HCT116 (cell line): ENCODE data around the gene MRPL20. TPM values are rescaled to one million over a fixed set of nuclear protein-coding genes. Genes with fewer than 3 reads are reported as not detected.

Experiments used
- ATAC-seq: fragments of 200-7000 bp; cut with Tn5 transposase; 2 replicates; pipeline ENCODE4 v1.9.1; 2020; ENCODE audit warnings: mild to moderate bottlenecking, moderate library complexity
- BruUV-seq: library from RNA; stranded (reverse); fragments of 400-500 nt; replicated peaks from 2 replicates; lab custom pipeline; 2021; lab: Mats Ljungman, UMichigan
- CTCF ChIA-PET: fragments of 300-600 bp; sonication (Branson Sonifier 250); formaldehyde crosslinking; loops from one replicate; lab custom pipeline; 2021; ENCODE audit warnings: antibody characterized with exemption; lab: Charles Lee
- POLR2A ChIA-PET: fragments of 300-600, 350-600 bp; sonication (Branson Sonifier 250); formaldehyde crosslinking; loops from one replicate; lab custom pipeline; 2021; ENCODE audit warnings: antibody characterized with exemption; lab: Charles Lee
- RAD21 ChIA-PET, 2 experiments: fragments of 300-600 bp; sonication (Branson Sonifier 250); formaldehyde crosslinking; loops; one replicate each; lab custom pipeline; 2023; ENCODE audit warnings: low total read pairs in 2 of 2; ENCODE audit not compliant: uncharacterized antibody in 2 of 2, unreplicated experiment in 2 of 2, low non-redundant PET in 1 of 2; lab: Charles Lee
- DNase-seq: peaks from one replicate; pipeline ENCODE4 v3.0.0-alpha.2; 2010; ENCODE audit warnings: low read depth, low spot score
- H2AFZ ChIP-seq: fragments of 200-600 bp; shearing (Covaris generic), sonication (generic); 2 replicates; pipeline ENCODE4 v1.6.1; 2017; ENCODE audit warnings: low read depth, mixed run types, mixed read lengths, antibody characterized with exemption, low read length; ENCODE audit not compliant: poor library complexity, severe bottlenecking
- H3K27ac ChIP-seq: 2 replicates; pipeline ENCODE4 v1.5.1; 2012; ENCODE audit warnings: low read depth, low read length
- H3K27me3 ChIP-seq: fragments of 200-600 bp; sonication (generic); 2 replicates; pipeline ENCODE4 v1.6.1; 2016; ENCODE audit warnings: mixed run types, low read length, mixed read lengths; ENCODE audit not compliant: insufficient read depth
- H3K36me3 ChIP-seq, 2 experiments: fragments of 200-500 bp in 1 of 2; fragments of 200-600 bp in 1 of 2; sonication (Bioruptor generic) in 1 of 2; sonication (generic) in 1 of 2; 2 replicates each; pipeline versions ENCODE4 v1.5.1 to v1.6.1; 2014 to 2016; ENCODE audit warnings: low read length in 2 of 2, inconsistent platforms in 1 of 2, mixed read lengths in 1 of 2, mixed run types in 1 of 2; ENCODE audit not compliant: insufficient read depth in 2 of 2, control insufficient read depth in 1 of 2
- H3K4me1 ChIP-seq, 2 experiments: fragments of 200-600 bp in 1 of 2; sonication (generic) in 1 of 2; 2 replicates each; pipeline versions ENCODE4 v1.5.1 to v1.6.1; 2012 to 2017; ENCODE audit warnings: low read length in 2 of 2, inconsistent platforms in 1 of 2, mild to moderate bottlenecking in 1 of 2, mixed read lengths in 1 of 2, mixed run types in 1 of 2, moderate library complexity in 1 of 2; ENCODE audit not compliant: insufficient read depth in 2 of 2, control insufficient read depth in 1 of 2
- H3K4me2 ChIP-seq: fragments of 200-600 bp; sonication (generic); 2 replicates; pipeline ENCODE4 v1.6.1; 2017; ENCODE audit warnings: mixed run types, low read length, mixed read lengths
- H3K4me3 ChIP-seq, 2 experiments: fragments of 200-600 bp in 1 of 2; sonication (generic) in 1 of 2; replicated peaks in 1 of 2; 2 replicates each; pipeline ENCODE4 v1.5.1; 2011 to 2016; ENCODE audit warnings: low read length in 2 of 2, control low read depth in 1 of 2, low read depth in 1 of 2, mild to moderate bottlenecking in 1 of 2, mixed read lengths in 1 of 2, mixed run types in 1 of 2
- H3K79me2 ChIP-seq: fragments of 200-600 bp; sonication (generic); 2 replicates; pipeline ENCODE4 v1.6.1; 2017; ENCODE audit warnings: mild to moderate bottlenecking, mixed run types, low read length, moderate library complexity, mixed read lengths; ENCODE audit not compliant: insufficient read depth
- H3K9ac ChIP-seq: fragments of 200-600 bp; sonication (generic); 2 replicates; pipeline ENCODE4 v1.6.1; 2016; ENCODE audit warnings: low read length, mixed read lengths
- H3K9me2 ChIP-seq: fragments of 200-600 bp; sonication (generic), shearing (Covaris generic); 2 replicates; pipeline ENCODE4 v1.6.1; 2017; ENCODE audit warnings: mixed run types, mild to moderate bottlenecking, moderate library complexity; ENCODE audit not compliant: insufficient read depth
- H3K9me3 ChIP-seq, 2 experiments: fragments of 200-500 bp in 1 of 2; fragments of 200-600 bp in 1 of 2; sonication (Bioruptor generic) in 1 of 2; sonication (generic) in 1 of 2; 2 replicates each; pipeline ENCODE4 v1.6.1; 2014 to 2017; ENCODE audit warnings: low read length in 2 of 2, mixed read lengths in 2 of 2, inconsistent platforms in 1 of 2, low read depth in 1 of 2, mild to moderate bottlenecking in 1 of 2, mixed run types in 1 of 2, moderate library complexity in 1 of 2; ENCODE audit not compliant: control insufficient read depth in 1 of 2, insufficient read depth in 1 of 2
- H4K20me1 ChIP-seq: fragments of 200-600 bp; sonication (generic), shearing (Covaris generic); 2 replicates; pipeline ENCODE4 v1.6.1; 2017; ENCODE audit warnings: mixed run types, mild to moderate bottlenecking, moderate library complexity; ENCODE audit not compliant: insufficient read depth
- CEBPB ChIP-seq: IDR thresholded peaks from 2 replicates; pipeline ENCODE4 v1.6.1; 2012; ENCODE audit warnings: low read depth
- ELF1 ChIP-seq: IDR thresholded peaks from 2 replicates; pipeline ENCODE4 v1.6.1; 2012; ENCODE audit warnings: low read depth, borderline replicate concordance
- EZH2phosphoT487 ChIP-seq: fragments of 200-600 bp; IDR thresholded peaks from 2 replicates; pipeline ENCODE4 v1.6.1; 2018; ENCODE audit warnings: antibody characterized with exemption, borderline replicate concordance
- MAX ChIP-seq: IDR thresholded peaks from 2 replicates; pipeline ENCODE4 v1.6.1; 2012
- RAD21 ChIP-seq: IDR thresholded peaks from 2 replicates; pipeline ENCODE4 v1.6.1; 2012; ENCODE audit warnings: low read depth, mild to moderate bottlenecking
- REST ChIP-seq: IDR thresholded peaks from 2 replicates; pipeline ENCODE4 v1.6.1; 2012; ENCODE audit warnings: low read depth
- SIN3A ChIP-seq: IDR thresholded peaks from 2 replicates; pipeline ENCODE4 v1.6.1; 2012; ENCODE audit warnings: low read depth
- YY1 ChIP-seq: IDR thresholded peaks from 2 replicates; pipeline ENCODE4 v1.6.1; 2011; ENCODE audit warnings: low read length, low read depth, moderate library complexity, mild to moderate bottlenecking; ENCODE audit not compliant: insufficient replicate concordance; ENCODE audit errors: extremely low read depth
- ZBTB33 ChIP-seq: IDR thresholded peaks from 2 replicates; pipeline ENCODE4 v1.6.1; 2011; ENCODE audit warnings: mild to moderate bottlenecking, low read length, moderate library complexity; ENCODE audit not compliant: insufficient replicate concordance; ENCODE audit errors: extremely low read depth
- ZNF274 ChIP-seq: fragments of 200-500 bp; sonication (Bioruptor generic); IDR thresholded peaks from 2 replicates; pipeline ENCODE4 v1.6.1; 2014; ENCODE audit warnings: mild to moderate bottlenecking, low read depth, low read length, inconsistent platforms
- intact Hi-C: fragments of 100-400 bp; cut with micrococcal nuclease; formaldehyde crosslinking; loops from 2 replicates; pipeline ENCODE4 v1.10.0; 2022
- total RNA-seq: library from RNA; stranded (reverse); gene quantifications from one replicate; pipeline ENCODE4 v1.2.1, GENCODE V29; 2021; ENCODE audit not compliant: unreplicated experiment

The MRPL20 gene
- total RNA-seq, 1 experiment from 2014 or later: 131 TPM

GRCh38 chr1:1420654-1421141 is 13.6 kb upstream of the MRPL20 start:
- BruUV-seq: no TSS peak
- Histone ChIP-seq H3K9ac (no peak overlapping the region), H3K27me3 (no peaks in the 10 kb centered on the region), H3K9me2 (no peaks in the 10 kb centered on the region), H3K4me1 (peaks cover 14 to 32% of the 10 kb centered on the region in 2 experiments), H3K9me3 (no peaks in the 10 kb centered on the region), H3K36me3 (no peaks in the 10 kb centered on the region), H3K4me2 (no peak overlapping the region), H2AFZ (no peak overlapping the region), H3K79me2 (no peaks in the 10 kb centered on the region), H4K20me1 (no peaks in the 10 kb centered on the region), H3K27ac (no peak overlapping the region; the same call in 1 of the 2 replicates), H3K4me3 (no peak overlapping the region)
- no peak for TF ChIP-seq ZNF274
- TF ChIP-seq YY1: no peak
- TF ChIP-seq SIN3A: no peak
- no peak for TF ChIP-seq MAX
- TF ChIP-seq RAD21: no peak
- TF ChIP-seq ZBTB33: no peak
- no peak for TF ChIP-seq EZH2phosphoT487
- no peak for TF ChIP-seq CEBPB
- TF ChIP-seq ELF1: no peak
- TF ChIP-seq REST: no peak
- POLR2A ChIA-PET: no interaction called here
- DNase-seq: no peak
- ATAC-seq: no peak
- CTCF ChIA-PET: no interaction called here
- RAD21 ChIA-PET: no interaction called here
- intact Hi-C loops: no loop called here
